GM23248 (cell line): ENCODE measurements around the gene C9. TPM values are rescaled to one million over a fixed set of nuclear protein-coding genes. Genes with fewer than 3 reads are reported as not detected.

Experiments used
- DNase-seq: peaks from one replicate; pipeline ENCODE4 v3.0.0-alpha.2; 2015
- H2AFZ ChIP-seq: fragments of 200-600 bp; sonication (generic); 2 replicates; pipeline ENCODE4 v1.6.1; 2016; ENCODE audit warnings: antibody characterized with exemption
- H3F3A ChIP-seq: fragments of 200-600 bp; sonication (generic); 2 replicates; pipeline ENCODE4 v1.6.1; 2016; ENCODE audit warnings: mild to moderate bottlenecking, antibody characterized with exemption, mixed run types; ENCODE audit not compliant: insufficient read depth
- H3K27ac ChIP-seq: fragments of 200-600 bp; sonication (generic); 2 replicates; pipeline ENCODE4 v1.5.1; 2016; ENCODE audit warnings: mild to moderate bottlenecking
- H3K27me3 ChIP-seq: fragments of 200-600 bp; sonication (generic); replicated peaks from 2 replicates; pipeline ENCODE4 v1.6.1; 2016; ENCODE audit warnings: mild to moderate bottlenecking; ENCODE audit not compliant: insufficient read depth
- H3K36me3 ChIP-seq: fragments of 200-600 bp; sonication (generic); 2 replicates; pipeline ENCODE4 v1.6.1; 2016; ENCODE audit warnings: low read depth, mild to moderate bottlenecking
- H3K4me1 ChIP-seq: fragments of 200-600 bp; sonication (generic); 2 replicates; pipeline ENCODE4 v1.6.1; 2016; ENCODE audit warnings: mild to moderate bottlenecking; ENCODE audit not compliant: insufficient read depth
- H3K4me2 ChIP-seq: fragments of 200-600 bp; sonication (generic); one replicate; pipeline ENCODE4 v1.6.1; 2016; ENCODE audit warnings: mild to moderate bottlenecking; ENCODE audit not compliant: unreplicated experiment
- H3K4me3 ChIP-seq: fragments of 200-600 bp; sonication (generic); 2 replicates; pipeline ENCODE4 v1.5.1; 2016; ENCODE audit warnings: mild to moderate bottlenecking
- H3K79me2 ChIP-seq: fragments of 200-600 bp; sonication (generic); 2 replicates; pipeline ENCODE4 v1.6.1; 2016; ENCODE audit warnings: mild to moderate bottlenecking; ENCODE audit not compliant: insufficient read depth
- H3K9ac ChIP-seq: fragments of 200-600 bp; sonication (generic); 2 replicates; pipeline ENCODE4 v1.6.1; 2016; ENCODE audit warnings: mild to moderate bottlenecking
- H3K9me2 ChIP-seq: fragments of 200-600 bp; sonication (generic); 2 replicates; pipeline ENCODE4 v1.6.1; 2016; ENCODE audit warnings: mixed run types, mild to moderate bottlenecking, moderate library complexity; ENCODE audit not compliant: insufficient read depth
- H3K9me3 ChIP-seq: fragments of 200-600 bp; sonication (generic); one replicate; pipeline ENCODE4 v1.6.1; 2017; ENCODE audit warnings: low read depth
- H4K20me1 ChIP-seq: fragments of 200-600 bp; sonication (generic); 2 replicates; pipeline ENCODE4 v1.6.0; 2016; ENCODE audit not compliant: insufficient read depth
- EZH2 ChIP-seq: fragments of 200-600 bp; sonication (generic); IDR thresholded peaks from 2 replicates; pipeline ENCODE4 v1.6.1; 2018; ENCODE audit warnings: antibody characterized with exemption, mild to moderate bottlenecking; ENCODE audit not compliant: insufficient read depth, poor library complexity, severe bottlenecking
- EZH2phosphoT487 ChIP-seq: fragments of 200-600 bp; sonication (generic); IDR thresholded peaks from 2 replicates; pipeline ENCODE4 v1.6.1; 2018; ENCODE audit warnings: antibody characterized with exemption, moderate library complexity, mild to moderate bottlenecking, low read depth; ENCODE audit not compliant: insufficient read depth
- WGBS, 2 experiments: methylation state at CpG; one replicate each; pipeline ENCODE4 v1.1.6; 2015 to 2017; ENCODE audit warnings: low lambda C conversion rate in 2 of 2, low coverage in 1 of 2; ENCODE audit errors: missing lambda C conversion rate in 2 of 2; 5-methylcytosine and 5-hydroxymethylcytosine counted together
- in situ Hi-C: fragments of 300-500 bp; cut with MboI; formaldehyde crosslinking; loops from 2 replicates; pipeline ENCODE4 v1.15.0; 2020
- polyA plus RNA-seq: library from polyadenylated mRNA; unstranded; fragments of >200 nt; fragmentation: Nextera tagmentation; extraction: Ambion mirVana; gene quantifications from 2 replicates; pipeline ENCODE4 v1.2.1, GENCODE V29; 2016
- total RNA-seq: library from RNA; depleted of rRNA; stranded (reverse); fragments of >200 nt; shearing (Covaris generic); gene quantifications from 2 replicates; pipeline ENCODE4 v1.2.3, GENCODE V29; 2014

C9 gene
- total and polyA plus RNA-seq, 2 experiments from 2014 or later: not detected

- Histone ChIP-seq H3K36me3 (no peaks in the 10 kb centered on the region), H3K4me2 (no peak overlapping the region), H3K4me3 (no peak overlapping the region), H3K79me2 (no peaks in the 10 kb centered on the region), H3K4me1 (peaks cover 18% of the 10 kb centered on the region), H2AFZ (no peak overlapping the region), H4K20me1 (no peaks in the 10 kb centered on the region), H3K27ac (no peak overlapping the region), H3F3A (peaks cover 14% of the 10 kb centered on the region; the same call in 1 of the 2 replicates), H3K9me2 (peaks cover 3% of the 10 kb centered on the region; the same call in 1 of the 2 replicates), H3K27me3 (no peaks in the 10 kb centered on the region), H3K9me3 (no peaks in the 10 kb centered on the region), H3K9ac (no peak overlapping the region)
- 85 to 93% methylated on average over 3 of the region's 3 CpGs for WGBS, 2 experiments
- DNase-seq: no peak
- TF ChIP-seq EZH2: no peak
- TF ChIP-seq EZH2phosphoT487: no peak
- in situ Hi-C loops: no loop called here
Observed at GRCh38 chr5:39257554-39257953, 106.7 kb downstream of the C9 start.

DNA sequence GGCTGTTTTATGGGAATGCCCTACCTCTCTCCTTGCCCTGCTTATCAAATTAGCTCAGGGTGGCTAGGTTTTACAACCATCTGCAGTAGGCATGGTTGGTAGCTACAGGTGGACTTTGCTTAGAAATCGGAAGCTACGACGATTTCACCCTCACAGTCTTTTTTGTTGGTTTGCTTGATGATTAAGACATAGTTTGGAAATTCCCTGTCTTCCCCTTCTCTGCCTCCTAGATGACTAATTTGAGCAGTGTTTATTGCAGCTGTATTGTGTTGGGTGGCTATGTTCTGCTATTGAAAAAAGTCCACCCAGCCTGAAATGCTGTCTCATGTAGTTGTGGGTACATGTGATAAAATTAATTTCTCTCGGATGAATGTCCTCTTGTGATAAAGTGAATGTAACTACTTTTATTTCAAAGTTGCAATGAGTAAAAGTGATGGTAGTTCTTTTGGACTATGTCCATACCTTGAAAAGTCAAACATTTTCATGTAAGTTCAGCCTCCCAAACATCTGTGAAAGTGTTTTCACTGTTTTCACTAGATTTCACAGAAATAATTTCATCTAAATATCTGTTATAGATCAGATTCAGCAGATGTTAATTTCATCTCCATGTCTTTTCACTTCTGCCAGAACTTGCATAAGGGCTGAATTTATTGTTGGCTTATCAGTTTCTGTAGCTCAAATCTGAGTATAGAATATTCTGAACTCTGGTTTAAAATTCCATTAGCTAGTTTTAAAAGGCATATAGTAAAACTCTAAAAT lies 107.6 kb downstream of the C9 start:
- peaks cover 3% of the 10 kb centered on the region; the same call in 1 of the 2 replicates for H3K9me2 ChIP-seq
- H3K9ac ChIP-seq: 0 out of 2 replicates have a peak overlapping the region, but pooled peaks have one; percentile 9
- in situ Hi-C loops: no loop called here
- peak overlapping the region; percentile 56 for H3K27ac ChIP-seq
- no peaks in the 10 kb centered on the region for H3K9me3 ChIP-seq
- no peaks in the 10 kb centered on the region for H3K36me3 ChIP-seq
- peaks cover 18% of the 10 kb centered on the region for H3K4me1 ChIP-seq
- peaks cover 14% of the 10 kb centered on the region; the same call in 1 of the 2 replicates for H3F3A ChIP-seq
- TF ChIP-seq EZH2phosphoT487 (no peak), EZH2 (no peak)
- 4 to 5% methylated on average over 4 of the region's 4 CpGs for WGBS, 2 experiments
- no peaks in the 10 kb centered on the region for H3K27me3 ChIP-seq
- peak overlapping the region; percentile 68 for H3K4me2 ChIP-seq
- no peaks in the 10 kb centered on the region for H3K79me2 ChIP-seq
- no peaks in the 10 kb centered on the region for H4K20me1 ChIP-seq
- peak overlapping the region; percentile 68 for H3K4me3 ChIP-seq
- DNase-seq: peak; percentile 89
- no peak overlapping the region for H2AFZ ChIP-seq

DNA sequence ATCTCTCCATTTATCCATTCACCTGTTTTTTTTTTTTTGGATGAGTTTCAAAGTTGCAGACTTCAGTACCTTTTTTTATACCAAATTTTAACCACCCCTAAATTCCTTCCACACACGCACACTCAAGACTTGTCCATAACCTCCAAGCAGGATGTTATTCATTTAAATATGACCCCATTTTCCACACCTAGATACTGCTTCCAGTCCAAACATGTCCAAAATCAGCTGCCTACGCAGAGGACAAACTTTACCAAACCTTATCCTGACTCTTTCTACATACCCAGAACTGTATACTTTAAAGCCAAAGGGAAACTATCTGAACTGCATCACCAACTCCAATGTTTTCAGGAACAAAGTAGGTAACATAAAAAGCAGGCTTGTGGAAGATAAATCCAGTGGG lies 108.9 kb downstream of the C9 start:
- Histone ChIP-seq H3K4me1 (peaks cover 18% of the 10 kb centered on the region), H3K79me2 (no peaks in the 10 kb centered on the region), H3K9me2 (peaks cover 3% of the 10 kb centered on the region; the same call in 1 of the 2 replicates), H3K27me3 (no peaks in the 10 kb centered on the region), H4K20me1 (no peaks in the 10 kb centered on the region), H3K9me3 (no peaks in the 10 kb centered on the region), H3K9ac (no peak overlapping the region), H3K27ac (no peak overlapping the region), H3F3A (peaks cover 14% of the 10 kb centered on the region; the same call in 1 of the 2 replicates), H3K36me3 (no peaks in the 10 kb centered on the region), H3K4me3 (no peak overlapping the region), H3K4me2 (no peak overlapping the region), H2AFZ (no peak overlapping the region)
- TF ChIP-seq EZH2phosphoT487: no peak
- no peak for TF ChIP-seq EZH2
- in situ Hi-C loops: no loop called here
- WGBS, 2 experiments: 88 to 100% methylated on average over 2 of the region's 2 CpGs
- no peak for DNase-seq

- no peaks in the 10 kb centered on the region for H3K27me3 ChIP-seq
- H2AFZ ChIP-seq: no peak overlapping the region
- H3K4me1 ChIP-seq: peaks cover 18% of the 10 kb centered on the region
- no peak overlapping the region for H3K9ac ChIP-seq
- DNase-seq: no peak
- no peaks in the 10 kb centered on the region for H3K79me2 ChIP-seq
- H3K4me3 ChIP-seq: no peak overlapping the region
- peaks cover 3% of the 10 kb centered on the region; the same call in 1 of the 2 replicates for H3K9me2 ChIP-seq
- TF ChIP-seq EZH2 (no peak), EZH2phosphoT487 (no peak)
- H3K36me3 ChIP-seq: no peaks in the 10 kb centered on the region
- H3K27ac ChIP-seq: no peak overlapping the region
- no peak overlapping the region for H3K4me2 ChIP-seq
- H3F3A ChIP-seq: peaks cover 14% of the 10 kb centered on the region; the same call in 1 of the 2 replicates
- H3K9me3 ChIP-seq: no peaks in the 10 kb centered on the region
- no peaks in the 10 kb centered on the region for H4K20me1 ChIP-seq
- in situ Hi-C loops: no loop called here
Observed at GRCh38 chr5:39254671-39255070, 109.6 kb downstream of the C9 start.

DNA sequence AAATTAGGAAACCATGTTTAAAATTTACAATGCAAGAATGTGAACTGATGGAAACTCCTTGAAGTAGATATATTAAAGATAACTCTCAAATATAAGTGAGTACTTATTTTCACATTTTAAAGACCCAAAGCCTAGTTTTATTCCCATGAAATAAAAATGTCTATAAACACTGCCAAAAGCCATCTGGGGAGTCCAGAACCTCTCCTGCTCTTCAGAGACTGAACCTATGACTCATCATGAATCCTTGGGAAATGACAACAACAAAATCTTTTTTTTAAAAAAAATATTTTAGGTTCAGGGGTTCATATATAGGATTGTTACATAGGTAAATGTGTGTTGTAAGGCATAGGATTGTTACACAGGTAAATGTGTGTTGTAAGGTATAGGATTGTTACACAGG lies 111.1 kb downstream of the C9 start:
- TF ChIP-seq EZH2phosphoT487 (no peak), EZH2 (no peak)
- Histone ChIP-seq H3K79me2 (no peaks in the 10 kb centered on the region), H3K9me2 (peaks cover 3% of the 10 kb centered on the region; the same call in 1 of the 2 replicates), H4K20me1 (no peaks in the 10 kb centered on the region), H3K27me3 (no peaks in the 10 kb centered on the region), H3K27ac (no peak overlapping the region), H3K4me3 (no peak overlapping the region), H3F3A (peaks cover 14% of the 10 kb centered on the region; the same call in 1 of the 2 replicates), H2AFZ (no peak overlapping the region), H3K4me1 (peaks cover 18% of the 10 kb centered on the region), H3K9me3 (no peaks in the 10 kb centered on the region), H3K9ac (no peak overlapping the region), H3K36me3 (no peaks in the 10 kb centered on the region), H3K4me2 (no peak overlapping the region)
- peak; percentile 72 for DNase-seq
- in situ Hi-C loops: no loop called here
